NCI-H345 (cell line): ENCODE data around the gene PTPRH.
"Not testable (repeated sequence)": the region's sequence is repeated elsewhere in the genome, so short reads cannot be mapped to it uniquely, and the experiment has no call there.

Experiments used
- DNase-seq: peaks from one replicate; lab custom pipeline; 2025; lab: John Stamatoyannopoulos, UW

Gene PTPRH

GRCh38 chr19:55226788-55227187, 17.5 kb upstream of the PTPRH start:
- no peak for DNase-seq

GRCh38 chr19:55226273-55226672, 17.0 kb upstream of the PTPRH start:
- no peak for DNase-seq

GRCh38 chr19:55225415-55225958, 16.2 kb upstream of the PTPRH start:
- DNase-seq = no peak

- not testable (repeated sequence) for DNase-seq
Measured at GRCh38 chr19:55224679-55225414, 15.5 kb upstream of the PTPRH start.

GRCh38 chr19:55224038-55224665, 14.9 kb upstream of the PTPRH start:
- no peak for DNase-seq

- no peak for DNase-seq
Measured at GRCh38 chr19:55223291-55224037, 14.2 kb upstream of the PTPRH start.

GRCh38 chr19:55220525-55220924, 11.2 kb upstream of the PTPRH start:
- no peak for DNase-seq

- DNase-seq = peak; percentile 89
Measured at GRCh38 chr19:55216461-55217198, 7.3 kb upstream of the PTPRH start.

GRCh38 chr19:55213547-55213946, 4.2 kb upstream of the PTPRH start:
- no peak for DNase-seq

GRCh38 chr19:55212447-55212846, 3.1 kb upstream of the PTPRH start:
- DNase-seq = no peak

- DNase-seq = peak; percentile 59
Measured at GRCh38 chr19:55209693-55210472, 582 bp upstream of the PTPRH start.

GRCh38 chr19:55206664-55207500, 2.4 kb downstream of the PTPRH start:
- peak; percentile 29 for DNase-seq

- not testable (repeated sequence) for DNase-seq
Measured at GRCh38 chr19:55202199-55202598, 7.1 kb downstream of the PTPRH start.

GRCh38 chr19:55199620-55200204, 9.6 kb downstream of the PTPRH start:
- DNase-seq = no peak

GRCh38 chr19:55198651-55199050, 10.7 kb downstream of the PTPRH start:
- no peak for DNase-seq

- no peak for DNase-seq
Measured at GRCh38 chr19:55197528-55197927, 11.8 kb downstream of the PTPRH start.

GRCh38 chr19:55196803-55197202, 12.5 kb downstream of the PTPRH start:
- DNase-seq = no peak

GRCh38 chr19:55193481-55193880, 15.8 kb downstream of the PTPRH start:
- DNase-seq = no peak

GRCh38 chr19:55189403-55189835, 19.9 kb downstream of the PTPRH start:
- no peak for DNase-seq

- no peak for DNase-seq
Measured at GRCh38 chr19:55188625-55189024, 20.7 kb downstream of the PTPRH start.
